ENCODE data around the gene RNF222. TPM values are rescaled to one million over a fixed set of nuclear protein-coding genes. Genes with fewer than 3 reads are reported as not detected.

The RNF222 gene
- total RNA-seq, 1 donor from 2014 or later: not detected

- no peak overlapping the region for H3K4me3 ChIP-seq (ENCODE audit: low read depth, low read length)
- no peak for DNase-seq (ENCODE audit: low read depth)
- no peak for TF ChIP-seq CTCF (IDR thresholded peaks at IDR 0.05; ENCODE audit: insufficient read depth, low read length, poor library complexity, severe bottlenecking)
- no peaks in the 10 kb centered on the region for H3K36me3 ChIP-seq (ENCODE audit: control insufficient read depth, insufficient read depth, low read length)
- H3K27me3 ChIP-seq (ENCODE audit: control insufficient read depth, insufficient read depth, low read length): peaks cover 15% of the 10 kb centered on the region
Observed at GRCh38 chr17:8345951-8346665, 51.5 kb downstream of the RNF222 start.

GRCh38 chr17:8345052-8345690 is 52.5 kb downstream of the RNF222 start:
- DNase-seq (ENCODE audit: low read depth): no peak
- Histone ChIP-seq H3K27me3 (ENCODE audit: control insufficient read depth, insufficient read depth, low read length) (peaks cover 15% of the 10 kb centered on the region), H3K4me3 (ENCODE audit: low read depth, low read length) (no peak overlapping the region), H3K36me3 (ENCODE audit: control insufficient read depth, insufficient read depth, low read length) (no peaks in the 10 kb centered on the region)
- no peak for TF ChIP-seq CTCF (IDR thresholded peaks at IDR 0.05; ENCODE audit: insufficient read depth, low read length, poor library complexity, severe bottlenecking)

- no peaks in the 10 kb centered on the region for H3K36me3 ChIP-seq (ENCODE audit: control insufficient read depth, insufficient read depth, low read length)
- TF ChIP-seq CTCF (IDR thresholded peaks at IDR 0.05; ENCODE audit: insufficient read depth, low read length, poor library complexity, severe bottlenecking): no peak
- H3K27me3 ChIP-seq (ENCODE audit: control insufficient read depth, insufficient read depth, low read length): peaks cover 11% of the 10 kb centered on the region
- H3K4me3 ChIP-seq (ENCODE audit: low read depth, low read length): no peak overlapping the region
- no peak for DNase-seq (ENCODE audit: low read depth)
Observed at GRCh38 chr17:8341456-8341855, 56.2 kb downstream of the RNF222 start.

Other genes starting within 250 kb of the RNF222 start
- 11.0 and 19.4 TPM in 2 replicates for gene PER1, start 245.4 kb downstream of the RNF222 start, total RNA-seq
- 7.0 and 8.0 TPM in 2 replicates for gene VAMP2, start 234.9 kb downstream of the RNF222 start, total RNA-seq
- 10.0 and 14.7 TPM in 2 replicates for gene TMEM107, start 221.4 kb downstream of the RNF222 start, total RNA-seq
- 13.3 and 16.1 TPM in 2 replicates for gene BORCS6, start 207.6 kb downstream of the RNF222 start, total RNA-seq
- gene AURKB, start 187.3 kb downstream of the RNF222 start, total RNA-seq: 11.6 and 21.6 TPM in 2 replicates
- 7.8 and 14.1 TPM in 2 replicates for gene CTC1, start 149.8 kb downstream of the RNF222 start, total RNA-seq
- gene PFAS, start 148.5 kb downstream of the RNF222 start, total RNA-seq: 33.5 and 34.3 TPM in 2 replicates
- gene RANGRF, start 109.2 kb downstream of the RNF222 start, total RNA-seq: 27.2 and 30.0 TPM in 2 replicates
- gene SLC25A35, start 102.4 kb downstream of the RNF222 start, total RNA-seq: 0.84 and 1.5 TPM in 2 replicates
- 0.08 and 0.21 TPM in 2 replicates for gene ARHGEF15, start 87.6 kb downstream of the RNF222 start, total RNA-seq
- not detected in 2 replicates for gene ODF4, start 58.0 kb downstream of the RNF222 start, total RNA-seq
- 6,130 and 6,972 TPM in 2 replicates for gene RPL26, start 14.6 kb downstream of the RNF222 start, total RNA-seq
- 39.8 and 43.5 TPM in 2 replicates for gene NDEL1, start 38.1 kb upstream of the RNF222 start, total RNA-seq
- gene MYH10, start 232.9 kb upstream of the RNF222 start, total RNA-seq: 65.9 and 90.5 TPM in 2 replicates